ENCODE measurements around the gene STK38L. TPM values are rescaled to one million over a fixed set of nuclear protein-coding genes. Genes with fewer than 3 reads are reported as not detected.

Gene STK38L
- total and polyA plus RNA-seq, 2 of the 8 experiments (the other 6 are each of a cell fraction or from before 2014, with no cell fraction given): 8.1 to 63.6 TPM

DNA sequence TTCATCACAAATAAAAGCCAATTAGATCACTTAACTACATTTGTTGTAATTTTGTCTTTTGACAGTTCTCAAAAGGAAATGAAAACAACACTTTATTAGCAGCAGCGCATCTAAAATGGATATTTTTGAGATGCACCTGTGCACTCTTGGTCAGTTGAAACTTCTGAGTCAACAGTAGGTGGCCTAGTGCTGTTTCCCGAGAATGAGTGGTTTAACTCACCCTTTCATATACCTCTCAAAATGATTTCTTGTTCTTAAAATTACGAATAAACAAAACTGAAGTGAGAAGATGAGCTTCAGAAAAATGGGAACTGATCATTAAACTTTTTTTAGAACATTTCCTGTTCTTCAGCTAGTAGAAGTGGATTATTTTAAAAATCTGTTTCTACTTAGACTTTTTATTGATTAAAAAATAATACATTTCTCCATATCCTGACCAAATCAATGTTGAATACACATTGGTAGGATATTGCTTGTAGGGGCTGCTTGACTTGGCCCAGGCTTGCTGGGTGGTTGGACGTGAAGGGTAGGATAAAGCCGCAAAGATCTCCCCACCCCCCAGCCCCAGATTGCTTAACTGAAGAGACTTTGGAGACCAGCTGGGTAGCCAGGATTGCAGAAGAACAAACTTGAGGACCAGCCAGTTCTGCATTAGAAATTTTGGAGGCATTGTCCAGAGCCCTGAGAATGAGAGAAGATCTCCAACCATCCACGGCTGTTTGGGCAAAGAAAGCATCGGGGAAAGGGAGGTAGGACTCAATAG is 22.3 kb upstream of the STK38L start:
- no peak overlapping the region for H2BK5ac ChIP-seq (ENCODE audit: low read depth, low read length)
- H3K4me3 ChIP-seq (ENCODE audit: extremely low read depth in 1 of 4, insufficient read depth in 2 of 4, low read depth in 3 of 4, low read length in 4 of 4): no peak overlapping the region
- no peak overlapping the region for H3K4ac ChIP-seq (replicated peaks; ENCODE audit: insufficient read length, low read depth, low read length)
- no peak overlapping the region for H4K5ac ChIP-seq (ENCODE audit: insufficient read length, low read depth, low read length)
- H2AK5ac ChIP-seq (ENCODE audit: low read depth, low read length): no peak overlapping the region
- H3K36me3 ChIP-seq (ENCODE audit: control insufficient read depth in 2 of 4, insufficient read depth in 4 of 4, low read length in 3 of 4): no peaks in the 10 kb centered on the region
- no peak overlapping the region for H2BK20ac ChIP-seq (ENCODE audit: low read length)
- FAIRE-seq (no peak), DNase-seq (ENCODE audit: low read depth in 1 of 2, low spot score in 2 of 2) (no peak)
- no peaks in the 10 kb centered on the region for H4K20me1 ChIP-seq (replicated peaks in 1 of 2; ENCODE audit: control insufficient read depth in 1 of 2, insufficient read depth in 2 of 2, low read length in 2 of 2)
- no peak overlapping the region for H3K4me2 ChIP-seq (ENCODE audit: insufficient read depth in 1 of 2, low read depth in 2 of 2, low read length in 2 of 2)
- H3K9me3 ChIP-seq (ENCODE audit: insufficient read depth in 2 of 2, low read depth in 1 of 2, low read length in 1 of 2): no peaks in the 10 kb centered on the region
- ChIA-PET CTCF (ENCODE audit: partially characterized antibody) (interaction anchor here (1.1 to 1.2 kb wide), 3 partner anchors 10 to 208 kb away, joined by 3 read pairs; partner anchors contain the start of gene TM7SF3), POLR2A (ENCODE audit: partially characterized antibody) (no interaction called here)
- H3K14ac ChIP-seq (ENCODE audit: insufficient read length): no peak overlapping the region
- H3K9ac ChIP-seq (replicated peaks in 1 of 4; ENCODE audit: extremely low read depth in 1 of 4, low read depth in 3 of 4, low read length in 3 of 4): no peak overlapping the region
- no peaks in the 10 kb centered on the region for H3K79me1 ChIP-seq (ENCODE audit: low read depth, low read length)
- H3K23ac ChIP-seq (ENCODE audit: insufficient read length): no peak overlapping the region
- 93% methylated on average over 7 of the region's 7 CpGs; no CpG with 5 or more reads in 1 of the 2 experiments for WGBS, 2 experiments (ENCODE audit: extremely low coverage in 1 of 2, insufficient coverage in 1 of 2, insufficient read length in 1 of 2, insufficient replicate concordance in 2 of 2, low coverage in 1 of 2, low lambda C conversion rate in 2 of 2, missing lambda C conversion rate in 1 of 2)
- no peak overlapping the region for H4K91ac ChIP-seq (replicated peaks; ENCODE audit: insufficient read length, low read length)
- H4K8ac ChIP-seq (ENCODE audit: extremely low read depth, insufficient read depth, low read length): no peak overlapping the region
- H3K56ac ChIP-seq (replicated peaks; ENCODE audit: insufficient read length, low read depth, low read length): no peak overlapping the region
- no peaks in the 10 kb centered on the region for H3K23me2 ChIP-seq (ENCODE audit: low read depth, low read length)
- H2AFZ ChIP-seq (ENCODE audit: low read length): no peak overlapping the region
- H2BK12ac ChIP-seq (ENCODE audit: low read depth, low read length): no peak overlapping the region
- no peak overlapping the region for H3K18ac ChIP-seq (ENCODE audit: extremely low read depth, low read length)
- no peak overlapping the region for H2BK15ac ChIP-seq (ENCODE audit: low read length)
- H2BK120ac ChIP-seq (replicated peaks; ENCODE audit: low read depth, low read length): no peak overlapping the region
- H3K27ac ChIP-seq (ENCODE audit: low read depth, low read length): no peak overlapping the region
- peaks cover 0 to 1% (median 0%) of the 10 kb centered on the region in 4 experiments; a peak in 1 of 7 replicates for H3K27me3 ChIP-seq (replicated peaks in 1 of 4; ENCODE audit: control insufficient read depth in 3 of 4, extremely low read depth in 1 of 4, insufficient read depth in 3 of 4, low read length in 3 of 4)
- no peaks in the 10 kb centered on the region for H3K79me2 ChIP-seq (ENCODE audit: control insufficient read depth in 1 of 2, insufficient read depth in 2 of 2, low read length in 2 of 2)
- no peaks in the 10 kb centered on the region for H3K4me1 ChIP-seq (replicated peaks in 1 of 4; ENCODE audit: control insufficient read depth in 3 of 4, insufficient read depth in 4 of 4, low read length in 3 of 4)
- TF ChIP-seq BACH1 (IDR thresholded peaks at IDR 0.05; ENCODE audit: low read length) (no peak), SAP30 (IDR thresholded peaks at IDR 0.05; ENCODE audit: insufficient read depth, insufficient replicate concordance, low read length) (no peak), SUZ12 (IDR thresholded peaks at IDR 0.05; ENCODE audit: low read length) (no peak), CBX5 (IDR thresholded peaks at IDR 0.05; ENCODE audit: low read depth, low read length) (no peak), POLR2AphosphoS5 (IDR thresholded peaks at IDR 0.05; ENCODE audit: low read depth, low read length) (no peak), RBBP5 (IDR thresholded peaks at IDR 0.05; ENCODE audit: borderline replicate concordance, low read depth, low read length) (no peak), RXRA (IDR thresholded peaks at IDR 0.05; ENCODE audit: insufficient read depth, low read depth, low read length) (no peak), KDM5A (IDR thresholded peaks at IDR 0.05; ENCODE audit: low read length) (no peak), TCF12 (IDR thresholded peaks at IDR 0.05; ENCODE audit: low read depth, low read length) (no peak), SP4 (IDR thresholded peaks at IDR 0.05; ENCODE audit: low read length) (no peak), HDAC6 (IDR thresholded peaks at IDR 0.05; ENCODE audit: low read depth, low read length) (no peak)
- TF ChIP-seq, protein P1, sequence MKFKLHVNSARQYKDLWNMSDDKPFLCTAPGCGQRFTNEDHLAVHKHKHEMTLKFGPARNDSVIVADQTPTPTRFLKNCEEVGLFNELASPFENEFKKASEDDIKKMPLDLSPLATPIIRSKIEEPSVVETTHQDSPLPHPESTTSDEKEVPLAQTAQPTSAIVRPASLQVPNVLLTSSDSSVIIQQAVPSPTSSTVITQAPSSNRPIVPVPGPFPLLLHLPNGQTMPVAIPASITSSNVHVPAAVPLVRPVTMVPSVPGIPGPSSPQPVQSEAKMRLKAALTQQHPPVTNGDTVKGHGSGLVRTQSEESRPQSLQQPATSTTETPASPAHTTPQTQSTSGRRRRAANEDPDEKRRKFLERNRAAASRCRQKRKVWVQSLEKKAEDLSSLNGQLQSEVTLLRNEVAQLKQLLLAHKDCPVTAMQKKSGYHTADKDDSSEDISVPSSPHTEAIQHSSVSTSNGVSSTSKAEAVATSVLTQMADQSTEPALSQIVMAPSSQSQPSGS (IDR thresholded peaks at IDR 0.05; ENCODE audit: low read length): no peak

Measured in H1 (cell line).